ENCODE measurements around the gene GALNT13. TPM values are rescaled to one million over a fixed set of nuclear protein-coding genes. Genes with fewer than 3 reads are reported as not detected.
A peak's percentile ranks its signal among the peaks of the same experiment; 100 is the strongest.

Gene GALNT13
- 0.25 TPM for polyA plus RNA-seq (ENCODE audit: insufficient read length)

DNA sequence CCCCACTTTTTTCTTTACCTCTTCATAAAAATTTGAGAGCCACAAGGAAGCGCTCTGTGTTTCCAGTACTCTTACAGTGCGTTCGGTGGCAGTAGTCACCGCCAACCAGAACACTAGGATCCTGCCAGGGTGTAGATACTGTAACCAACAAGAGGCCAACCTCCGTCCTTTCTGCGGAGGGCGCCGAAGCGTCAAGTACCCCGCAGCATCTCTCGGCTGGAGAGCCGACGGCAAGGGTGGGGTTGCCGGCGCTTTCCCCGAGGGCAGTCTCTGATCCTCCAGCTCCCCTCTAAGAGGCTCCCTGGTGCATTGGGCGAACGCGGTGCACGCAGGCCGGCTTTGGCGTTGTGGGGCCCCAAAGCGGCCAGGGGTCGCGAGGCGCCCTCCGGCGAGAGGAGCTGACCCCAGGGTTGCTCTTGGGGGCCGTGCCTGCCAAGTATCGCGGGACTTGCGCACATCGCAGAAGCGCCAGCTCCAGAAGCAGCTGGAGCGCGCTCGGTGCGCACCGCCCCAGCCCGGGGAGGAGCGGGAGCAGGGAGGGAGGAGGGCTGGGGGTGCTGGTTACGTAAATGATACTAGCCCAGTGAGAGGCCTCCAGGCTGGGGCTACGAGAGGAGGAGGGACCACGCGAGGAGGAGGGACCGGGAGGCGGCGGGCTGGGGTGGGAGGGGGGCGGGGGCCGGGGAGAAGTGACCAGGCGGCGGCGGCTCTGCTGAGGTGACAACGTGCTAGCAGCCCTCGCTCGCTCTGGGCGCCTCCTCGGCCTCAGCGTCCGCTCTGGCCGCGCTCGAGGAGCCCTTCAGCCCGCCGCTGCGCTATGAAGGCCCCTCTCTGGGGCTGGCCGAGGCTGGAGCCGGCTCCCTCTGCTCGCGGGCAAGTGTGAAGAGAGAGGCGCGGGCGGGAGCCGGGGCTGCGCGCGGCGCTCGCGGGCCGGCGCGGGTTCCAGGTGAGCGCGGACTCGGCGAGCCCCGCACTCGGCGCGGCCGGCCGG, at the start of gene GALNT13:
Gene GALNT13 (plus strand): TSS at position 692 of the 991 bp plus-strand sequence.
- DNase-seq (ENCODE audit: low read depth): peak; percentile 28

DNA sequence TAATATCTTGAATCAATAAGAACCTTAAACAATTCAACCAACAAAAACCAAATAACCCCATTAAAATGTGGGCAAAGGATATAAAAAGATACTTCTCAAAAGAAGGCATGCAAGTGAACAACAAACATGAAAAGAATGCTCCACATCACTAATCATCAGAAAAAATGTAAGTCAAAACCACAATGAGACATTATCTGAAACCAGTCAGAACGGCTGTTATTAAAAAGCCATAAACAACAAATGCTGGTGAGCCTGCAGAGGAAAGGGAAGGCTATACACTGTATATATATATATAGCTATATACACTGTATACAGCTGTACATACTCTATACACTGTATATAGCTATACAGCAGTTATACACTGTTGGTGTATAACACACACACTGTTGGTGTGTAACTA, 47.8 kb upstream of the GALNT13 start:
- DNase-seq (ENCODE audit: low read depth): no peak

DNA sequence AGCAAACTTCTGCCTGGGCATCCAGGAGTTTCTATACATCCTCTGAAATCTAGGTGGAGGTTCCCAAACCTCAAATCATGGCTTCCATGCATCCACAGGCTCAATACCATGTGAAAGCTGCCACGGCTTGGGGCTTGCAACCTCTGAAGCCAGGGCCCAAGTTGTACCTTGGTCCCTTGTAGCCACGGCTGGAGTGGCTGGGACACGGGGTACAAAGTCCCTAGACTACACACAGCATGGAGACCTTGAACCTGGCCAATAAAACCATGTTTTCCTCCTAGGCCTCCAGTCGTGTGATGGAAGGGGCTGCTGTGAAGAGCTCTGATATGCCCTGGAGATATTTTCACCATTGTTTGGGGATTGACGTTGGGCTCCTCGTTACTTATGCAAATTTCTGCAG, 43.4 kb upstream of the GALNT13 start:
- no peak for DNase-seq (ENCODE audit: low read depth)

DNA sequence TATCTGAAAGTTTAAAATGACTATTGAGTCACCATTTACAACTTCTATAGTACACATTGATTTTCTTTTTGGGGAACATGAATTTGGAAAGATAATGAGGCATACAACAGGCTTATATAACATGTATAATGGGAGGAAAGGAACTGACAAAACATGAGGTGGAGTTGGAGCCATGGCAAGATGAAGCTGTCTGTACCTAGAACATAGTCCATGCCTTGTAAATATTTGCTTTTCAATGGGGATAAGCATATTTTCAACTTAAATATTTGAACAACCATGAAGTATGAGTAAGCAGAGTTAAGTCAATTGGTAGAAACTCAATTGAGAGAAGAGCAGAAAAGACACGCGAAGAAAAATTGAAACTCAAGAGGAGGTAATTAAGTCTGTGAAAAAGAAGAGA, 37.1 kb upstream of the GALNT13 start:
- DNase-seq (ENCODE audit: low read depth): no peak

DNA sequence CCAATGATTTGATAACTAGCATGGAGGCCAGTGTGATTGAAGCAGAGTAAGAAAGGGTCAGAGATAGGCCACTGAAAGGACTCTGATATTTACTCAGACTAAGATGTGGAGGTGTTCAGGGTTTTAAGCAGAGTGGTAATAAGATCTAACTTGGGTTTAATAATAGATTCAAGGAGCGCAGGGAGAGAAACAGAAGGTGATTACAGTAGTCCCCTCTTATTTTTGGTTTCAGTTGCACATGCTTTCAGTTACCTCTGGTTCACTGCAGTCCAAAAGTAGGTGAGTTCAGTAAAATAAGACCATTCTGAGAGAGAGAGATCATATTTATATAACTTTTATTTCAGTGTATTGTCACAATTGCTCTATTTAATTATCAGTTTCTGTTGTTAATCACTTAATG, 13.5 kb upstream of the GALNT13 start:
- no peak for DNase-seq (ENCODE audit: low read depth)

DNA sequence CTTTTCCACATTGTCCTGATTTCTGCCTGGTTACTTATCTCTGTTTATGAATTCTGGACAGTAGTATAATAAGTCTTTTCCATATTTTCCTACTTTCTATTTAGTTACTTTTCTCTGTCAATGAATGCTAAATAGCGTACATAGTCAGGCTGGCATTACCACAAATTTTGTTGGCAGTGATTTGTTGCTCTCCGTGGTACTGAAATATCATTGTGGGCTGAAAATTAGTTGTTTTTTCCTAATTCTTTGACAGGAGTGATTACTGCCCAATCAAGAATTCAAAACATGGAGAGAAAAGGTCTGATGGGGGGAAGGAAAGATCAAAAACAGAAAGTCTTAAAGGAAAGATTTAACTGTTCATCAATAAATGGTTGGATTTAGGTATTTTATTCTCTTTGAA, 7.7 kb upstream of the GALNT13 start:
- no peak for DNase-seq (ENCODE audit: low read depth)

DNA sequence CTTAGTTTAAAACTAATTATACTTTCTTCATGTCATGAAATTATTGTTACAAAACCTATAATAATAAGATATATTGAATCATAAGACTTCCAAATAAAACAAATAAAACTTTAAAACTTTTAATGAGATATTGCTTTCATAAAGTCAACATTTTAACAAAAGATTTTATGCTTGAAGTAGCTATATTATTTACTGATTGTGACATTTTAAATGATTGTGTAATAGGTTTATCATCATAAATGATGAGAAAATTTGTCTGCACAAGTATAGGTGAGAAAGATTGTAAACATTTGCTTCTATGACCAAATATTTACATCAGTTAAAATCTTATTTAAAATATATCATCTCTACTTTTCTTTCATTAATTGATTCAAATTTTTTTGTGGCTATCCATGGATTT, 5.1 kb upstream of the GALNT13 start:
- no peak for DNase-seq (ENCODE audit: low read depth)

DNA sequence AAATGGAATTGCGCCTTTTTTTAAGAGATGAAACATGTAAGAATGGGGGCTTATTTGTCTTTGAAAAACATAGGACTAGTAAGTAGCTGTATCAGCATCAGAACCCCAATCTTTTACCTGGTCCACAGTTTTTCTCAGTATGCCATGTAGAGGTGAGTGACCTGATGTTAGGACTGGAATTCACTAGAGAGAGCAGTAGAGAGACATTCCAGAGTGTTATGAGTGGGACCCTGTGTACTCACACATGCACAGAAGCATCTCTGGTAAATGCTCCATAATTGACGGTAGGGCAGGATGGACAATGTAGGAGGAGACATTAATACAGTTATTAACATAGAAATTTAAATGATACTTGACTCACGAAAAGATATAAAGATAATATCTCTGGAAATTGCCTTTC, 1.4 kb upstream of the GALNT13 start:
- no peak for DNase-seq (ENCODE audit: low read depth)

DNA sequence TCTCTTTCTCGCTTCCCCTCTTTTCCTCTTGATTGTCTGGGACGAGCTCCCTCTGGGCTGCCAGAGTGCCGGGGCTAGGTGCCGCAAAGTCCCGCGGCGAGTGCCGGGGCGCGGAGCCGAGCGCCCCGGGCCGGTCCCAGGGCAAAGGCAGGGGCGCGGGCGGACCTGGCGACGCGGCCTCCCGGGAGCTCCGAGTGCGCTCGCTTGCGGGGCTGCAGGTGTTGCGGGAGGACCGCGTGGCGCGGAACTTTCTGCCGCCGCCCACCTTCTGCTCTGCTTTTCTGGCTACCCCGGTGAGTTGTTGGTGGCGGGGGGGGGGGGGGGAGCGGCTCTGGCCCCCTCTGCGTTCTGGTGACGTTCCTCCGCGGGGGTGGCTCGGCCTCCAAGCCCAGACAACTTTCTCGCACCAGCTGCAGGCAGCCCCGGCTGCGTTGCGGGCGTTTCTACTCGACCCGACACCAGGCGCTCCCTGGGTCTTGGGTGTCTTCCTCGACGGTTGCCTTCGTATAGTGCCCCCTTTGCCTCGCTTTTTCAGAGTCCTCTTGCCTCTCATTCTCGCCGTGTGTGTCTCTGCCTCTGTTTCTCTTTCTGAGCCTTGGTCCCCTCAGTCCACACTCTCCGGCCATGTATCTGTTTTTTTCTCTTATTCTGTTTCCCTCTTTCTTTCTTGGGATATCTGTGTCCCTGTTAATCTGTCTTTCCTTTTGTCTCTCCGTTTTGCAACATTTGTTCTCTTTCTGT, 759 bp downstream of the GALNT13 start:
- DNase-seq (ENCODE audit: low read depth): no peak

DNA sequence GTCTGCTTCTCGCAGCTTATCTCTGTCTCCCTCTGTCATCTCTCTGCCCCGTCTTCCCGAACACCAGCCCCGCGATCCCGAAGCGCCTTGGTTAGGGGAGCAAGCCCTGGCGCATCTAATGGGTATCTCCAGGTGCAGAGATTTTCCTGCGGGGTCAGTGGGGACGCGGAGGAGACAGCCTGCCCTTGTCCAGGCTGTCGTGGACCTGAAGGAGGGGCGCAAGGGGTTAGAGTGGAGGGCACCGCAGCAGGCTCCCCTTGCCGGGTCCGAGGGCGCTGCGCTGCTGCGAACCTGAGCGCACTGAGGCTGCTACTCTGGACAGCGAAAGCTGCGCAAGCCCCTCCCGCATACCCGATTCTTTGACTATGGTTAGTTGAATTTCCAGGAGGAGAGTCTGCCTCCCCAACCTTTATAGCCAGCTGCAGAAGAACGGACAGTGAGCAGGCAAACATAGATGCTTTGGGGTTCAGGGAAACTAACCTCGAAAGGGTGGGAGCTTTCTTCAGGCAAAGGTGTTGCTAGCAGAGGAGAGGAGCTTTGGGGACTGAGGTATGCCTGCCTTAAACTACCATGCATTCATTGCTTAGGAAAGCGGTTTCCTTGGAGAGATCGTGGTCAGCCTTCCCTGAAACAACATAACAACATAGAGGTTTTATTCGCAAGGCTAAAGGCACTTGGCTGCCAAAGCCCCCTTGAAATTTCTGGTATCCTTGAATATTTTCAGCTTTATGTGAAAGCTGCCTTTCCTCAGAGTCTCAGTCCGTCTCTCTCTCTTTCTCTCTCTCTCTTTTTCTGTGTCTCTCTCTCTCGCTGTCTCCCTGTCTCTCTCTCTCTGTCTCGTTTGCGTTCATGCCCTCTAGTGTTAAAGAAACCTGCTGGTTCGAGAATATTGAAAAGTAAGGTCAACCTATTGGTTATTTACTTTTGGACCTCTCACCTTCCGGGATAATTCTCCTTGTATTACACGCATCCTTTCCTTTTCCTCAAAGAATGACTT, 1.6 kb downstream of the GALNT13 start:
- DNase-seq (ENCODE audit: low read depth): no peak

DNA sequence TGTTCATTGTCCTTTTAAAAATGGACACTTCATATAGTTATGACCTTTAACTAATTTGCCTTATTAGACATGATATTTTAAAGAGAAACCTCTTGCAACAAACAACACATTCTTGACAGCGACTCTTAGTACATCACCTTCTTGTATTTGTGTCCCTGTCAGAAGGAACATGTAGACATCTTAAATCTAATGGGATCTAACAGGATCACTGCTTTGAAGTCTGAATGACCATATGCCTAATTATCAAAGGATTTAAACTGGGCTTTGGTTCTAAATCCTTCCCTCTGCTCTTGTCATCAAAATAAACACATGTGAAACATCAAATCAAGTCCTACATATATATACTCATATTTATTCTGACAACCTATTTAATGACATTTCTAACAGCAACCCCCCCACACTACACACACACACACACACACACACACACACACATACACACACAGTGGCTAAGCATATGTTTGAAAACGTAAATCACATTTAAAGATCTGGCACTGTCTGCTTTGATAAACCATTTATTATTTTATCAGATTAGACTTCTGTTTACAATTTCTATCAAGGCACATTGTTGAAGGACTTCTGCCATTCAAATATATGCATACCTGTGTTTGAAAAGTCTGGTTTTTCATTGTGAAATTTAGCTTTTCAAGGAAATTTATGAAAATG, 4.2 kb downstream of the GALNT13 start:
- no peak for DNase-seq (ENCODE audit: low read depth)

DNA sequence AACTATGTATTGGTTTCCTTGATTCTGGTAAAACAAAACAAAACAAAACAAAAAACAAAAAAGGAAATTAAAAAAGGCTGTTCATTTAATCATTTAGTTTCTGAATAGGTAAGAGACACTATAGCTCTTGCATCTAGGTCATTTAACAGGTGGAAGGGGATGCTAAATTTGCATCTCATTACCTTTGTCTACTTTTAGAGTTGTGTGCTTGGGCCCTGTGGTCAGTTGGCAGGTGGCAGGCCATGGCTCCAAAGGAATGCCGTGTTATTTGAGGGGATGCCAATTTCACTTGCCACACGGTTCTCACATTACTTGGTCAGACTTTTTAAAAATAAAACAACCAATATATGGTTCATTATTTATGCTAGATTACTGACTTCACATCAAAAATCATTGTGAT, 9.2 kb downstream of the GALNT13 start:
- no peak for DNase-seq (ENCODE audit: low read depth)

DNA sequence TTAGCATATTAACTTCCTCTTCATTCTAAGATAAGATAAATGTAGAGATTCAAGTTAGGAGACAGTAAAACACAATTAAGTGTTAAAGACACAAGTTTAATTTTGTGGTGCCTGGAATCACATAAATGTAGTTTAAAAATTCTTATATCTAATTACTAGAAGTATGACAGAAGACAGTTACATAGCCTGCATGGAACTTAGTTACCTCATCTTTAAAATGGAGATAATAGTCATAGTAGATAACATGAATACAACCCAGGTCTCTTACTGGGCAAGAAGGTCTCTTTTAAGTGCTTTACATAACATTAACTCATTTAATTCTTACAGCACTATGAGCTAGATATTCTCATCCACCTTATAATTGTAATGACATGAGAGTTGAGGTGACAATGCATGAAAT, 15.1 kb downstream of the GALNT13 start:
- DNase-seq (ENCODE audit: low read depth): no peak

DNA sequence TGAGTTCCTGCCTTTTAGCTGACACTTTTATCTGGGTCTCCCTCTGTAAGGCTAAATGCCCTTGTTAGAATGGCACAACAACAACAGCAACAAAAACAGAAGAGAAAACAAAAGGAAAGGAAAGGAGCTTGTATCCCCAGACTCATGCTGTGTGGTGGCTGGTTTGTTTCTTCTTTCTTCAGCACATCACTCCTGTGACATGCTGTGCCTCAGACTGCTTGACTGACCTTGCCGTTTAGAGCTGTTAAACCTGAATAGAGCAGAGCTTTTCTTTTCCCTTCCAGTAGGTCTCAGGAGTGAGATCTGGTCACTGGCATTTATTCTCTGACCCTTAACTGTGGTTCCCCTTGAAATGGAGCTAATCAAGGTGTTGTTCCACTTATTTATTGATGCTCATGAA, 18.9 kb downstream of the GALNT13 start:
- DNase-seq (ENCODE audit: low read depth): no peak

DNA sequence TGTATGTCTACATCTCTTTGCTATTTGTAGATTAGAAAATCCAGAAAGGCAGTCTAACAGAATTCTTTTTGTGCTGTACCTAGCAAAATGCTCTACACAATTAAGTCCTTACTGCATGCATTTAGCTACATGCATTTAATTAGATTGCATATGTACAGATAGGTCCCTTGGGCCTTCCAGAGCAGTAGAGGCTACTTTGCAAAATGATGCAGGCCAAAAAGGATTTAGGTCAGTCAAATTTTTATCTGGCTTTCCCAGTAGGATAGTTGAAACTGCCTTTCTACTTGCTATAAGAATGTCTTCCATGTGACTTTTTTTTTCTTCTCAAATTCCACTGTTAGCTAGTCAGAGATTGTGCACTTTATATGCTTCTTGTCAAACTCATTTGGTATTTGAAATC, 19.3 kb downstream of the GALNT13 start:
- DNase-seq (ENCODE audit: low read depth): no peak

DNA sequence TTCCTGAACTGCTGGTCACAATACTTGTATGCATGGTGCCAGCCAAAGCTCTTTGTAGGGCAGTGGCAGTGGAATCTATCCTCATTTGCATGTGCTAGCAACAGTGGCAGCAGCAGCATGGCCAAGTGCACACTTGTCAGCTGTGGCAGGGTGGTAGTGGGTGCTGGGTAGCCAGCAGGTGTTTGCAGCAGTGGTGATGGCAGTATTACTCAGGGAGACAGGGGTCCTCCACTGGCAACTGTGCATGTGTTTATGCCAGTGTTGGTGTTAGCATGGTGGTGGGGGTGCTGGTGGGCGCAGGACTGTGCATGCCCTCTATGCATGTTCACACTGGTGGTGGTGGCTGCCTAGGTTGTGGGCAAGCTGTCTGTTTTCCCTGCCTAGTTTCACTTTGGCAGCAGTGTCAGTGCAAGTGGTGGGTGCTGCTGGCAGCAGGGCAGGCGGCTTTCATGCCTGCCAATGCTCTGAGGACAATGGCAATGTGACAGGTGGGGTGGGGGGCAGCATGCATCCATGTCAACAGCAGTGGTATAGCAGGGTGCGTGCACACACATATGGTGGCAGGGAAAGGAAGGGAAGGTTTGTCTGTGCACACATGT, 41.2 kb downstream of the GALNT13 start:
- no peak for DNase-seq (ENCODE audit: low read depth)

DNA sequence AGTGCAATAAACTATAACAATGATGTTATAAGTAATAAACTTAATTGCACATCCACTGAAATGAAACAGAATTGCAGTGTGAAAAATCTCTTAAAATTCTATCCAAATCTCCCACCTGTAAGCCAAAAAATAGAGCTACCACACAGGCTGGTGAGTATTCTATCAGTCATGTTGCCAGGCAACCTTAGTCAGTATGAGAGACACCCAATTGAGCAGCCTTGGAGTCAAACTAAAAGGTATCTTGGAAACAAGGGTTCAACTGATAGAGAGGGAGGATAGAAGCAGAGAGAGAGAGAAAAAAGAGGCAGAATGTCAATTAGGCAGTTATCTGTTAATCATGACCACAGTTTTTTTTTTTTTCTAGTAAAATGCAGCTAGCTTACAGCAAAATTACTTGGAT, 45.8 kb downstream of the GALNT13 start:
- DNase-seq (ENCODE audit: low read depth): no peak

DNA sequence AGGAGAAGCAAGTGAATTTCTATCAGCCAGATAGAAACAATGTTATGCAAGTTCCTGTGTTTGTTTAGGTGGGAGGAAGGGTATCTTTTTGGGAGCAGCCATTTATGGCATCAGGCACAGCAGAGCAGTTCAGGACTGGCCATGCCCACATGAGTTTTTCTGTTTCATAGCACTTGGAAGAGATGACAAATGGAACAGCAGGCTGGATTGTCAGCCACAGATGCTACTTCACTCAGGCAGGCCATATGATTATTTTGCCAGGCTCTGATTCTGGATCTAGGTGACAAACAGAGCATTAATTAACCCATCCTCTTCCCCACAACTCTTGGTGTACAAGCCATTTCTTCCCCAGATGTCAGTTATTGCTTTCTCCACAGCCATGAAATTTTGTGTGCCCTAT, 63.8 kb downstream of the GALNT13 start:
- no peak for DNase-seq (ENCODE audit: low read depth)

DNA sequence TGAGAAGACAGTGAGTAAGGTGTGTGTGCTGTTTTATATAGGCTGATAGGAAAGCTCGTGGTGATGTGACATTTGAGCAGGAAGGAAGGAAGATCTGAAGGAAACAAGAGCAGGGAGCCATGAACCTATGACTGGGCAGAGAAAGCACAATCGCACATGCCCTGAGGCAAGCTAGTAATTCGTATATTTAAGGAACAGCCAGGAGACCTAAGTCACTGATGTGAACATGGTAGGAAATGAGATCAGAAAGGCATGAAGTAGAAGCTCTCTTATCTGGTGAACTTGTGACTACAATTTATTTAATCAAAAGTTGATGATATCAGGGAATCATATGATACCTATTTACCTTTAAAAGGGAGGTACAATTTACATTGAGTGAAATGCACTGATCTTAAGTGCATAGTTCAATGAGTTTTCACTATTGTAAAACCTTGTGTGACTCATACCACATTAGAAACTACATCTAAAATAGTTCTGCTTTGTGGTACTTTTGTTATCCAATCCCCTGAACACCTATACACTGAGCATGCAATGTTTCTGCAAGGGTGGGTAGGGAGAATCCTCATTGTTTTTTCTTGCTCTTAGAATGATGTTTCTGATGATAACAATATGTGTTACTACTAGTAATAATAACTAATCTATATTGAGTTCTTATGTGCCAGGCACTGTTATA, 67.5 kb downstream of the GALNT13 start:
- no peak for DNase-seq (ENCODE audit: low read depth)

DNA sequence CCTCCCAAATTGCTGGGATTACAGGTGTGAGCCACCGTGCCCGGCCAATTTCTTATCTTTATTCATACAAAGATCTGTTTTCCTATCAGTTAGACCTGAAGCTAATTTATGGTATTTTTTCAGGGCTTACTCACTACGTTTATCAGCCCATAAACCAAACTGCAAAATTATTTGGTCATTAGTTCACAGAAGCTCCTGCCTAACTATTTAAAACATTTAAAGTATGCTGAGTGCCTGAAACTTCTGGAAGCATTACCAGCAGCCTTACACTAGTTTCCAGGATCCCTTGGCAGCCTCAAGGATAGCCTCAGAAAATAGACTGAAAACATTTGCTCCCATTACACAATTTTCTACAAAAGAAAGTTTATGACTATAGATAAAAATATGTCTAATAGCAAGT, 68.8 kb downstream of the GALNT13 start:
- no peak for DNase-seq (ENCODE audit: low read depth)

All from forelimb muscle (tissue), 1 donor.